Fibroblast of the conjunctiva (primary cell): ENCODE measurements around the gene ALKBH5.

Experiments used
- DNase-seq: peaks from one replicate; pipeline ENCODE4 v3.0.0-alpha.2; 2010; ENCODE audit warnings: low read depth

The ALKBH5 gene

DNA sequence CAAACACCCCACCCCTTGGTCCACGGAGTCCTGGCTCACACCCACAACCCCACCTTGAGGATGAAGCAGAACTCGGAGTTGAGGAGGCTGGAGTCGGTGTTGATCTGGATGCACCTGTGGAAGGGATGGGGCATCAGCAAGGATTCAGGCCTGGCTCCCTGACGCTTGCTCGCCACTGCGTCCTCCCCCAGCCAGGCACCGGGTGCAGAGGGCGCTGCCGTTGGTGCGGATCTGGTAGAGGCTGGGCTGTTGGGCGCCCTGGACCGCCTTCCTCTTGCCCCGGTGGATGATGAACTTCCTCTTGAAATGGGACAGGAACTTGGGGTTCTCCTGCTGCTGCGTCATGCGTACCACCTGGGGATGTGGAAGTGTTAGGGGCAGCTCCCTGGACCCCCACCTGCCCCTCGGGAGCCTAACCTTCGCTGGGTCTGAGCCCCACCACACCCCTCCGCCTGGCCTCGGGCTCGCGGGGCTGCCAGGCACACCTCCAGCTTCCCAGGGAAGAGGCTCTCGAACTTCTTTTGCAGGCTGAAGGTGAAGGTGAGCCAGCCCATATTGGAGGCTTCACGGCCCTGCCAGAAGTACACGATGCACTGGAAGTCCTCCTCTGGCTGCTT is 62.6 kb downstream of the ALKBH5 start:
- no peak for DNase-seq

DNA sequence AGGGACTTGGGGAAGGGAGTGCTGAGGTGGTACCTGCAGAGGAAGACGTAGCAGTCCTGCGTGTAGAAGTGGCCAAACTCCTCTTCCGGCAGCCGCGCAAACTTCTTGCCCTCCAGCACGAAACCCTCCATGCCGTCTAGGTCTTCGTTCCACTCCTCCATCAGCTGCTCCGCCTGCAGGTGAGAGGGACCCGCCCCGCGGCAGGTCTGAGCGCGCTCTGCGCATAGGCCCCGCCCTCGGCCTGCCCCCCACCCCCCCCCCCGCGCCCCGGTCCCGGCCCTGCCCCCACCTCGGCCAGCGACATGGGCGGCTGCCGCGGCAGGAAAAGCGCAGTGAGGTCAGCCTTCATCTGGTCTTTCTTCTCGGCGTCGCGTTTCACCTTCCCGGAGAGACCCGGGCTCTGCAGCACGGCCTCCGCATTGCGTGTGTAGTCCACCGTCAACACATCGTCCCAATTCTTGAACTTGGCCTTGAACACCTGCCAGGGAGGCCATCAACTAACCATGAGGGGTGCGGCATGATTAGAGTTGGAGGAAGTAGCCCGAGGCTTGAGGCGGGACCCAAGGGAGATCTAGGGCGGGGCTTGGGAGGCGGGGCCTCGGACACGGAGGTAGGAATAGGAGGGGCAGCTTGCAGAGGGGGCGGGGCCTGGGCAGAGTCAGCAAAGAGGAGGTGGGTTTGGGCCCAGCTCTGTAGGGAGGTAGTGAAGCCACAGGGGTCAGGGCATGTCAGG is 63.4 kb downstream of the ALKBH5 start:
- peak; percentile 41 for DNase-seq

DNA sequence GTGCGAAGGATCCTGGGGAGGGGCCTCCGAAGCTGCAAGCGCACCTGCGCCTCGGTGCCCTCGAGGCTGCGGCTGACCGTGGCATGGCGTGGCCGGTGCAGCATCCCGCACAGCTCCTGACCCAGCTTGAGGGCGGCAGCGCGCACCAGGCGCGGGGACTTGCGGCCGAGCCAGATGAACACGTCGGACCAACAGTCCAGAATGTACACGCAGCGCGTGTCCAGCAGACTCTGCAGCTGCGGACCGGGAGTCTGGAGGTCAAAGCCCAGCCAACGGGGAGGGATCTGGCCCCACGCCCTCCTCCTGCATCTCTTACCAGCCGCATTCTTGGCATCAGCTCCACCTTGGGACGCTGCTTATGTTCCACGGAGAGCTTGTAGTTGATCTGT is 64.0 kb downstream of the ALKBH5 start:
- no peak for DNase-seq

DNA sequence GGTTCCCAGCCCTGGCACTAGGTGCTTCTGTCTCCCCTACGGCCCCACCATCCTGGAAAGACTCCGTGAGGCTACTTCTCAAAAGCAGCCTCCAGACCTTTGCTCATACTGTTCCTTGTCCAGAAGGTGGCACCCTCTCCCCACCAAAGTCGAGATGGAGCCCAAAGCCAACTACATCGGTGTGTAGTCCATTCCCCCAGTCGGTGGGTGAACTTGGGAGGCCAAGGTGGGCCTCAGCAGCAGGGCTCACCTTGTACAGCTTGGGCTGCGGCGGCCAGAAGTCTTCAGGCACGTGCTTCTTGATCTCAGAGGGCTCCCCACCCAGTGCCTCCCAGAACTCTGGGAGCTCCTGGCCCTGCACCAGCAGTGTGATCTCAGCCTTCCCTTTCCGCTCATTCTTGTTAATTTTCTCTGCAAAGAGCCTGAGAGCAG is 64.7 kb downstream of the ALKBH5 start:
- peak; percentile 52 for DNase-seq

DNA sequence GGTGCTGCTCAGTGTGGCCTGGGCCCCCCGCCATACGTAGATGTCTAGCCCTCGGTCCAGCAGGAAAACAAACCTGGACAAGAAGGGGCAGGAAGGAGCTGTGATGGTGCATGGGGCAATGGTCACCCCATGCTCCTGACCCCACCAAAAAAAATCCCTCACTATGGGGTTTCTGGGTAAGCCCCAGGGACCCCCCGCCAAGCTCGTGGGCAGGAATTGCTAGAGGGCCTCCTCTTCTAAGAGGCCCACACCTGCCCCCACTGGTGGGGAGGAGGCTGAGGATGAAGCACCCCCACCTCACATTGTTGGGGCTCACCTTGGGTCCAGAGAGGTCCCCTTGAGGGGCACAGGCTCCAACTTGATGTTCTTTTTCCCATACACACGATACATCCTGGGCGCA is 65.2 kb downstream of the ALKBH5 start:
- DNase-seq: no peak

DNA sequence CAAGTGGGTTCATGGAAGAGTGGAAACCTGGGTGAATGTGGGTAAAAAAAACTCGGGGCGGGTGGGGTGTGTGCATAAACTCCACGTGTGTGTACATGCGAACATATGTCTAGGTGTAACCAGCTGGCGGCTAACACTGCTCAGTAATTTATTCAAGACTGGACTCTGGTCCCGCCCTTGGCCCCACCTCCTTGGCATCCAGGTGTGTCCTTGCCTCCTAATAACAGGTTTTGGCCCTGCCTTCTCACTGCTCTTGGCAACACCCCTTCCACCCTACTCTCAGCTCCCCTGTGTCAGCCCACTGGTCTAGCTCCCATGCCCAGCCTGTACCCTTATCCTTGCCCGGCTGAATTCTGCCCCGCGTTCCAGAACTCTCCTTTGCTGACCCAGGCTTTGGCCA is 66.6 kb downstream of the ALKBH5 start:
- no peak for DNase-seq

DNA sequence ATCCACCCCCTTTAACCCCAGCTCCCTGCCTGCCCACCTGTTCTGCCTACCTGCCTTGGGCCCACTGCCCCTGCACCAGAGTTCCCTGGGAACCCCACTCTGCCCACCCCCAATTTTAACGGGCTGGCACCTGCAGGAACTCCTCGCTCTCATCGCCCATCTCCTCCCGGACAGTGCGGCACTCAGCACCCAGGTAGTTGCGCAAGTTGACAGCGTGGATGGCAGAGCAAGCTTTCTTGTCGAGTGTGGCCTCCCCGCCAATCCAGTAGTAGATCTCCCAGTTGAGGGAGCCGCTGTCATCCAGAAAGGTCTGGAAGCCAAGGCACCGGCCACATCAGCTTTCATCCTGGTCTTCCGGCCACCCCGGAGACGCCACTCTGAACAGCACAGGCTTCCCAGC is 67.1 kb downstream of the ALKBH5 start:
- no peak for DNase-seq

DNA sequence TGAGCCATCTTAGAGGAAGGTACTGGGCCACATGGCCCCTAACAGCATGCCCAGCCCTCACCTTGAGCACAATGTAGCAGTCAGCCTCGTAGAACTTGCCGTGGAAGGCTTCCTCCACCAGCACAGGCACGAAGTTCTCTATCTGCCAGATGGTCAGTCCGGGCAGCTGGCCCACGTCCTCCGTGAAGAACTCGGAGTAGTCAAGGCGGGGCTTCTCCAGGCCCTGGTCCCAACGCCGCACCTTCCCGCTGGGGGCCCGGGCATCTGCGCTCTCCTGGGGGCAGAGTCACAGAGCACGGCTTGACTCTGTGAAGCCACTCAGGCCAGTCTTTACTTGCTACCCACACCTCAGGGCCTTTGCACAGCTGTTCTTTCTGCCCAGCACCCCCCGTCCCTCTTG is 67.6 kb downstream of the ALKBH5 start:
- DNase-seq: no peak

DNA sequence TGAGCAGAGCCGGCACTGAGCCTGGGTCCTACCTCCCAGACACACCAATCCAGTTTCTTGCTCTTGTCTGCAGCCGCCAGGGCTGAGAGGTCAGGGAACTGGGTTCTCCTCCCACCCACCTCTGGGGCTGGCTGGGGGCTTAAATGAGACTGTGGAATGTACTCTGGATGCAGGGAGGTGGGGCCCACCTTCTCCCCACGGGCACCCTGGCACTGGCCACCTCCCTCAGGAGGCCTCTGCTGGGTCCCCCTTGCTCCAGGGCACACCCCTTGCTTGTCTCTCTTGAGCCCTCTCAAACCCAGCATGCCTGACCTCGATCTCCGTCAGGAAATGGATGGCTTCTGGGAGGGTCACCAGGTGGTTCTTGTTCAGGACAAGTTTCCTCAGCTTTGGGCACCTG is 68.5 kb downstream of the ALKBH5 start:
- no peak for DNase-seq

DNA sequence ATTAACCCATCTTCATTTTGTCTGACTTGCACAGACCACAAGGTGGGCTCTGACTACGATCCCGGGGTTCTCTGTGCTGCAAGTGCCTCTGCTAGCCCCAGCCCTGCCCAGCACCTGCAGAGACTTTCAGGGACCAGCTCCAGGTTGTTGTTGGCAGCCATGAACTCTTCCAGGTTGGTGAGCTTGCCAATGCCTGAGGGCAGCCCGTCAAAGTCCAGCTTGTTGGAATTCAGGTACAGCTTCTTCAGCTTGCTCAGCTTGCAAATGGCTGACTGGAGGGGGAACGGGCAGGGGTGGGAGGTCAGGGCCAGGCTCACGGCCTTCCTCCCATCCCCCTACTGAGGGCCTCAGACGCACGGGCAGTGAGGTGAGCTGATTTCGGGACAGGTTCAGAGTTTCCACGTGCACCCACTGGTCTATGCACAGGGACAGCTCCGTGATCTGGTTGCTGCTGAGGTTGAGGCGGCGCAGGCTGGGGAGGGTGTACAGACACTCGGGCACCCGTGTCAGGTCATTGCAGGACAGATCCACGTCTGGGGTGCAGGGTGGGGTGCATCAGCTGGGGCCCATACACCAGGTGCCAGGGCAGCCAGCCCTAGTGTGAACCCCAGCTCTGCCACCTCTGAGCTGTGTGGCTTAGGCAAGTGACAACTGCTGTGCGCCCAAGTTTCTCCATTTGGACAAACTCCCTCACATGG is 69.7 kb downstream of the ALKBH5 start:
- no peak for DNase-seq

DNA sequence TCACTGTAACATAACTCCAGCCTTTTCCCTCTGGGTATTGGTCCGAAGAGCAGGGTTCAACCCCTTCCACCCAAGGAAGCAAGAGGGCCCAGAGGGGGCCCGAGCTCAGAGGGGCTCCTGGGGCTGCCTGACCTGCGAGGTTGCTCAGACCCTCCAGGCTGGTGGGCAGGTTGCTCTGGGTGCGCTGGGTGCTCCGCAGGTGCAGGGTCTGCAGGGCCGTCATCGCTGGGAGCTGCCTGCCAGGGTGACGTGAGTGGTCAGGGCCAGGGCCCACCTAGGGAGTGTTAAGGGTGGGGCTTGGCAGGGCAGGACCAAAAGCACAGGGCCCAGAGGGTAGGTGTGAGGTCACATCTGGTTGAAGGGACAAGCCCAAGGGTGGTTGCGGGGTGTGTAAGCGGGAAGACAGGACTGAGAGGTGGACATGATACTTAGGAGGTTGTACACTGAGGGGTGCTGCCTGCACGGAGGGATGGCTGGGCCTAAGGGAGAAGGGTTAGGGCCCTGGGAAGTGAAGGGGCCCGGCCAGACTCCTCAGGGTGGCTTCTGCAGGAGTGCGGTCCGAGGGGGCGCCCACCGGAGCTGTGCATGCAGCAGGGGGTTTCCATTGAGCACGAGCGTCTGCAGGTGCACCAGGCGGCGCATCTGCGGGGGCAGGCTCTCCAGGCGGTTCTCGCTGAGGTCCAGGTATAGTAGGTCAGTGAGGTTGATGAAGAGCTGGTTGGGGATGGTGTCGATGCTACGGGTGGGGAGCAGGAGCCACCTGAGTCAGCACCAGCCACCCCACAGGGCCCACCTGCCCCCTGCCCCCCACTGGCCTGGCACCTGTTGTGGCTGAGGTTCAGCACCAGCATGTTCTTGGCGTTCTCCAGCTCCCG is 70.6 kb downstream of the ALKBH5 start:
- no peak for DNase-seq

DNA sequence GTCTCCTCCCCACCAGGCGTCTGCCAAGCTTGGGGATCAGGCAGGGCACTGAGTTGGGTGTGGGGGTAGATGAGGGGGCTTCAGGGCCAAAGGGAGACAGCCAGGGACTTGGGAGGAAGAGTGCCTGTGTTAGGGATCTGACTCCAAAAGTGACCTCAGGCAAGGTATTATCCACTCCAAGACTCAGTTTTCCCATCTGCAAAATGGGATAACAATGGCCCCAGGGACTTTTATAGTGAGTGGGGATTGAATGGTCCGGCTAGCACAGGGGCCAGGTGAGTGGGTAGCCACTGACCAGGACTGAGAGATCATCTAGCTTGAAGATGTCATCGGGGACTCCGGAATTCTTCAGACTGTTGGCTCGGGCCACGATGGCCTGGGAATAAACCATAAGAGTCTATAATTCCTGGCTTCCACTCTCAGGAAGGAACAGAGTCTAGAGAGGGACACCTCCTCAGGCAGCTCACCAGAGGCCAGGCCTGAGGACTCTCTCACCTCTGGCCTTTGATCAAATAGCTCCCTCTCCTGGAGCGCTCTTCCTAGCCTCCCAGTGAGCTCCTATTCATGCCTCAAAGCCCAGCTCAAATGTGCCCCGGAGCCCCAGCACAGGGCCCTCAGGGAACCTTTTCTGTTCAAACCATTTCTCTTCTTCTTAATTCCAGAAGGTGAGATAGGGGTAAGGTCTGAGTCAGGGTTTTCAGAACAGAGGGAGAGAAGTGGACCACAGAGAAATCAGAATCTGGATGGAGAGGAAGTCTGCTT is 71.4 kb downstream of the ALKBH5 start:
- DNase-seq: no peak

DNA sequence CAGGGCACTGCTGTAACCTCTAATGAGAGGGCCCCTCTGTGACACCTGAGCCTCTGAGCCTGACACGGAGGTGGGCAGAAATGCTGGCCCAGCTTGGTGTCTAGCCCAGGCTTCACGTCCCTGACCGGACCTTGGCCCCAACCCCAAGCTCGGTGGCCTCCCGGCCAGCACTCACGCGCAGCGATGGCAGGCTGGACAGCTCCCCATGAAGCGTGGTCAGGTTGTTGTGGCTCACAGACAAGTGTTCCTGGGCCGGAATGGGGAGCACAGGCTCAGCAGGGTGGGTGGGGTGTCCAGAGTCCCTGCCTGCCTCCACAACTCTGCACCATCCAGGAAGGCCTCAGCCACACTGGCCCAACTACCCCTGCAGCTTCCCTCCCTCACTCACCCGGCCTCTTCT is 72.7 kb downstream of the ALKBH5 start:
- DNase-seq: no peak

DNA sequence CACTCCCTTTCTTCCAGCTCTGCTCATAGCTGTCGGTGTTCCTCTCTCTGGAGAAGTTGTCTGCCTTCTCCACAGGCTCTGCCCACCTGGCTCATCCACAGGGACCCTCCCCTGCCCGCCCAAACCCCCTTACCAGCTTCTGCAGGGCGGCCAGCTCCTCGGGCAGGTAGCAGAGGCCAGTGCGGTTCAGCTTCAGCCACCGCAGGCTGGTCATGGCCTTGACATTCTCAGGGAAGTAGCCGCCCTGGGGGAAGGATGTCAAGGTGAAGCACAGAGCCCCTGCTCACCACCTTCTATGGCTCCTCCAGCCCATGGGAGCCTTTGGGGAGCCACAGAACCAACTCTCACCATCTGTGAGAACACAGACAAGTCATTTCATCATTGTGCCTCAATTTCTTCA is 73.1 kb downstream of the ALKBH5 start:
- no peak for DNase-seq

DNA sequence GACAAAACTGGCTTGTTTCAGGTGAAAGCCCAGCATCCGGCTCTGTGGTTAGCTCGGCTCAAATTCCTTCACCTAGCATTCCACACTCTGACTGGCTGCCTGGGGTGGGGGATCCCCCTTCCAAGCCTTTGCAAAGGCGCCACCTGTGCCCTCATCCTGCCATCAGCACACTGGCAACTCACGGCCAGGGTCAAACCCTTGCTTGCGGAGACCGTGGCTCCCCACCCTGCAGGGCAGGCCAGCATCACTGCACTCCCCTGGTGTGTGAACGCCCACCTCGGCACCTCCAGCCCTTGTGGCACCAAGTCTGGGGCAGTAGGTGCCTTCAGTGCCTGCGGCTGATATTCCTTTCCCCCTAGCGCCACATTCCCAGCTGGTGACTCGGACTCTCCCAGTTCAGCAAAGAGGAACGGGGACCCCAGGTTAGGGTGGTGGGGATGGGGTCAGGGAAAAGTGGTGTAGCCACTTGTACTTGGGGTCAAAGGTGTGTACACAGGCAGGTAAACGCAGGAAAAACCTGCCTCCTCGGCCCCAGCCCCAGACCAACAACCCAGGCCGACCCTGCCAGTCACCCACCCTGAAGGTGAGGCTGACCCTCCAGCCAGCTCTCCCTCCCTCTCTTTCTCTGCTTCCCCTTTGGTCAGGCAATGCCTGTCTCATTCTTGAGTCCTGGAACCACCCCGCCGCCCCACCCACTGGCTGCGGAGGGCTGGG is 73.8 kb downstream of the ALKBH5 start:
- no peak for DNase-seq

DNA sequence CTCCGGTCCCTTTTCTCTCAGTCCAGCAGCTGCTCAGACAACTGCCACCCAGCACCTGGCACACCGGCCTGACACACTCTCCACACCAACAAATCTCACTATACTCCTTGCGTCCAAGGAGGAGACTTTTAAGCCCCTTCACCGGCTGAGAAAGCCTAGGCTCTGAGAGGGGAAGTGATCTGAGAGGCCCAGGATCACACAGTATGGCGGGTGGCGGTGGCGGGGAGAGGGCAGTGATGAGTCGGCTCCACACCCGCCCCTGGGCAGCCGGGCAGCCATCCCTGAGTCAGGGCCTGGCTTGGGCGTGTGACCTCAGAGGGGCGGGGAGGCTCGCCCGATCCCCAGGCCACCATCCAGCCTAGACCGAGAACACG is 74.3 kb downstream of the ALKBH5 start:
- peak; percentile 34 for DNase-seq

DNA sequence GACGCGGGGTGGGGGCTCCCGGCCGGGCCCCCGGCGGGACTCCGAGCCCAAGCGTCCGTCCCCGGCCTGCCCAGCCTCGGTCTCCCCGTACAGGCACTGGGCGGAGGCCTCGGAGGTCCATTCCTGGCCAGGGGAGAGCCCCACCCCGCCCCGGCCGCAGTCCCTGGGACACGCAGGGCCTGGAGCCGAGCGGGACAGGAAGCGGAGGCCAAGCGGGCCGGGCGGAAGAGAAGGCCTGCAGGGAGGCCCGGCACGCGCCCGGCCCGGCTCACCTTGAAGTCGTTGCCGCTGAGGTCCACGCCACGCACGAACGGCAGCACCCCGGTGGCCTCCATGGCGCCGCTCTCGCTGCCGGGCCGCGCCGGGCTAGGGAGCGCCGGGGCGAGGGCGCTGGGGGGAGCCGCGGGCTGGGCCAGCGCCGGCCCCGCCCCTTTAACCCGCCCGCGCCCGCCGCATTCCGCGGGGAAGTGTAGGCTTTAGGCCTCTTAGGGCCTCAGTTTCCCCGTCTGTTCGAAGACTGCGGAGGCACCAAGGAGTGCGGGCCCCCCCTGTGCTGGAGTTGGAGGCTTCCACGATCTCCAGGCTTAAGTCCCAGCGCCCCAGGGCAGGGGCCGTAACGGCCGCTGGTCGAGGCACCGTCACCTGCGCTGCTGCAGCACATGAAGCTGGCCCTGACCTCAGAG is 74.9 kb downstream of the ALKBH5 start, which contains the start of gene FLII:
TSS of gene FLII (minus strand) at position 383 of the 683 bp plus-strand sequence. CDS start at position 335, 48 bp downstream.
- no peak for DNase-seq
